GM21526 (cell line): Measurements from ENCODE around the gene NFKB2.

Experiments
- ATAC-seq: cut with Tn5 transposase; IDR thresholded peaks from one replicate; pipeline ENCODE4 v1.9.1; 2021; ENCODE audit warnings: moderate library complexity; ENCODE audit not compliant: unreplicated experiment, low FRiP score

NFKB2 gene

GRCh38 chr10:102420714-102421506 lies 25.4 kb downstream of the NFKB2 start, which contains the start of gene FBXL15:
FBXL15 (plus strand) TSS chr10:102420836; CDS start chr10:102421130, 294 bp downstream.
- peak; percentile 52 for ATAC-seq

- no peak for ATAC-seq
Observed at GRCh38 chr10:102421507-102421756, 25.9 kb downstream of the NFKB2 start.

- peak; percentile 2 for ATAC-seq
Observed at GRCh38 chr10:102421757-102422512, 26.4 kb downstream of the NFKB2 start.

GRCh38 chr10:102422545-102423129 lies 27.1 kb downstream of the NFKB2 start:
- ATAC-seq: no peak

GRCh38 chr10:102423372-102423968 lies 28.0 kb downstream of the NFKB2 start:
- no peak for ATAC-seq

- no peak for ATAC-seq
Observed at GRCh38 chr10:102424145-102424544, 28.6 kb downstream of the NFKB2 start.

GRCh38 chr10:102424916-102425315 lies 29.4 kb downstream of the NFKB2 start:
- no peak for ATAC-seq

- ATAC-seq: no peak
Observed at GRCh38 chr10:102425444-102425843, 29.9 kb downstream of the NFKB2 start.

- ATAC-seq: no peak
Observed at GRCh38 chr10:102426803-102427287, 31.3 kb downstream of the NFKB2 start.

GRCh38 chr10:102429468-102429867 lies 34.0 kb downstream of the NFKB2 start:
- ATAC-seq: no peak

- ATAC-seq: no peak
Observed at GRCh38 chr10:102431452-102432124, 36.1 kb downstream of the NFKB2 start.

- ATAC-seq: peak; percentile 70
Observed at GRCh38 chr10:102432162-102432950, 36.9 kb downstream of the NFKB2 start, which contains the start of gene CUEDC2. CUEDC2 (minus strand) TSS chr10:102432574; CDS start chr10:102425188, 7,386 bp downstream.

GRCh38 chr10:102433619-102434046 lies 38.1 kb downstream of the NFKB2 start:
- ATAC-seq: no peak

- ATAC-seq: no peak
Observed at GRCh38 chr10:102434394-102435132, 39.1 kb downstream of the NFKB2 start.

GRCh38 chr10:102435133-102435497 lies 39.6 kb downstream of the NFKB2 start:
- ATAC-seq: no peak

GRCh38 chr10:102435529-102436233 lies 40.2 kb downstream of the NFKB2 start:
- no peak for ATAC-seq

GRCh38 chr10:102436312-102436711 lies 40.8 kb downstream of the NFKB2 start:
- no peak for ATAC-seq

GRCh38 chr10:102437515-102437914 lies 42.0 kb downstream of the NFKB2 start:
- ATAC-seq: no peak
